GM12864 (cell line): ENCODE results near the gene NR3C1.
A peak's percentile ranks its signal among the peaks of the same experiment; 100 is the strongest.

Experiments used
- DNase-seq: peaks from one replicate; pipeline ENCODE4 v3.0.0-alpha.2; 2011; ENCODE audit warnings: low read depth
- H3K4me3 ChIP-seq: 2 replicates; pipeline ENCODE4 v1.5.1; 2011; ENCODE audit warnings: mild to moderate bottlenecking, low read depth, low read length, control low read depth
- CTCF ChIP-seq: IDR thresholded peaks from 2 replicates; pipeline ENCODE4 v1.5.1; 2011; ENCODE audit warnings: low read depth, mild to moderate bottlenecking, moderate library complexity, low read length, control low read depth, inconsistent platforms; ENCODE audit errors: missing control alignments

Gene NR3C1

GRCh38 chr5:143403593-143404415 lies at the start of gene NR3C1:
Gene NR3C1, minus strand, starts transcription at chr5:143403686. Its CDS starts 2,847 bp downstream, at chr5:143400839.
- peak; percentile 74 for DNase-seq
- TF ChIP-seq CTCF = peak; percentile 68
- peak within 1 kb of the TSS; percentile 97 for H3K4me3 ChIP-seq

- no peak overlapping the region for H3K4me3 ChIP-seq
- no peak for TF ChIP-seq CTCF
- DNase-seq = no peak
Measured at GRCh38 chr5:143449772-143450171, 46.3 kb upstream of the NR3C1 start.

- DNase-seq = no peak
- TF ChIP-seq CTCF = peak; percentile 30
- no peak overlapping the region for H3K4me3 ChIP-seq
Measured at GRCh38 chr5:143448518-143448917, 45.0 kb upstream of the NR3C1 start.

- H3K4me3 ChIP-seq = no peak overlapping the region
- DNase-seq = no peak
- TF ChIP-seq CTCF = no peak
Measured at GRCh38 chr5:143447983-143448382, 44.5 kb upstream of the NR3C1 start.

- no peak for TF ChIP-seq CTCF
- no peak for DNase-seq
- no peak overlapping the region for H3K4me3 ChIP-seq
Measured at GRCh38 chr5:143446535-143447226, 43.2 kb upstream of the NR3C1 start.

- DNase-seq = no peak
- no peak for TF ChIP-seq CTCF
- no peak overlapping the region for H3K4me3 ChIP-seq
Measured at GRCh38 chr5:143445776-143446175, 42.3 kb upstream of the NR3C1 start.

- DNase-seq = no peak
- TF ChIP-seq CTCF = no peak
- no peak overlapping the region for H3K4me3 ChIP-seq
Measured at GRCh38 chr5:143443330-143443729, 39.8 kb upstream of the NR3C1 start.
